ENCODE measurements around the gene SCAMP4.

SCAMP4 gene

GRCh38 chr19:1913781-1914577 lies 8.8 kb downstream of the SCAMP4 start:
- Histone ChIP-seq H3K79me2 (ENCODE audit: low read length) (peaks cover 65% of the 10 kb centered on the region), H3K4me2 (ENCODE audit: low read length) (no peak overlapping the region), H4K20me1 (ENCODE audit: insufficient read depth, low read length) (peaks cover 60% of the 10 kb centered on the region)

GRCh38 chr19:1914826-1915341 lies 9.7 kb downstream of the SCAMP4 start:
- no peaks in the 10 kb centered on the region for H3K27me3 ChIP-seq (ENCODE audit: low read depth, low read length)

More at GRCh38 chr19:1913781-1914577, 8.8 kb downstream of the SCAMP4 start:
- Histone ChIP-seq H3K9ac (ENCODE audit: low read length) (no peak overlapping the region), H3K36me3 (replicated peaks; ENCODE audit: low read depth, low read length) (peaks cover 57% of the 10 kb centered on the region), H2AFZ (ENCODE audit: low read depth, low read length) (no peak overlapping the region), H3K9me3 (ENCODE audit: insufficient read depth, low read length) (no peaks in the 10 kb centered on the region), H3K27me3 (ENCODE audit: low read depth, low read length) (no peaks in the 10 kb centered on the region), H3K4me1 (ENCODE audit: low read length) (no peaks in the 10 kb centered on the region), H3K27ac (ENCODE audit: low read length) (no peak overlapping the region), H3K4me3 (ENCODE audit: low read length) (no peak overlapping the region)
- TF ChIP-seq CTCF (IDR thresholded peaks at IDR 0.05; ENCODE audit: low read depth, low read length) (no peak), EZH2phosphoT487 (IDR thresholded peaks at IDR 0.05; ENCODE audit: low read depth) (no peak)

GRCh38 chr19:1917146-1917545 lies 11.9 kb downstream of the SCAMP4 start:
- Histone ChIP-seq H3K9me3 (ENCODE audit: insufficient read depth, low read length) (no peaks in the 10 kb centered on the region), H4K20me1 (ENCODE audit: insufficient read depth, low read length) (peaks cover 36% of the 10 kb centered on the region), H3K27me3 (ENCODE audit: low read depth, low read length) (no peaks in the 10 kb centered on the region), H2AFZ (ENCODE audit: low read depth, low read length) (no peak overlapping the region), H3K36me3 (replicated peaks; ENCODE audit: low read depth, low read length) (peaks cover 61% of the 10 kb centered on the region), H3K4me1 (ENCODE audit: low read length) (peaks cover 23% of the 10 kb centered on the region), H3K4me2 (ENCODE audit: low read length) (no peak overlapping the region), H3K4me3 (ENCODE audit: low read length) (no peak overlapping the region), H3K9ac (ENCODE audit: low read length) (no peak overlapping the region), H3K79me2 (ENCODE audit: low read length) (peaks cover 33% of the 10 kb centered on the region), H3K27ac (ENCODE audit: low read length) (no peak overlapping the region)
- TF ChIP-seq CTCF (IDR thresholded peaks at IDR 0.05; ENCODE audit: low read depth, low read length) (no peak), EZH2phosphoT487 (IDR thresholded peaks at IDR 0.05; ENCODE audit: low read depth) (no peak)

More at GRCh38 chr19:1914826-1915341, 9.7 kb downstream of the SCAMP4 start:
- no peak overlapping the region for H2AFZ ChIP-seq (ENCODE audit: low read depth, low read length)
- H3K4me1 ChIP-seq (ENCODE audit: low read length): peaks cover under 1% of the 10 kb centered on the region; the same call in 1 of the 2 replicates
- no peak overlapping the region for H3K4me2 ChIP-seq (ENCODE audit: low read length)
- no peaks in the 10 kb centered on the region for H3K9me3 ChIP-seq (ENCODE audit: insufficient read depth, low read length)
- peaks cover 56% of the 10 kb centered on the region for H3K79me2 ChIP-seq (ENCODE audit: low read length)
- no peak for TF ChIP-seq EZH2phosphoT487 (IDR thresholded peaks at IDR 0.05; ENCODE audit: low read depth)
- no peak for TF ChIP-seq CTCF (IDR thresholded peaks at IDR 0.05; ENCODE audit: low read depth, low read length)
- H3K9ac ChIP-seq (ENCODE audit: low read length): no peak overlapping the region
- peaks cover 51% of the 10 kb centered on the region for H4K20me1 ChIP-seq (ENCODE audit: insufficient read depth, low read length)
- no peak overlapping the region for H3K4me3 ChIP-seq (ENCODE audit: low read length)
- H3K36me3 ChIP-seq (replicated peaks; ENCODE audit: low read depth, low read length): peaks cover 55% of the 10 kb centered on the region
- no peak overlapping the region for H3K27ac ChIP-seq (ENCODE audit: low read length)

GRCh38 chr19:1917926-1918325 lies 12.7 kb downstream of the SCAMP4 start:
- Histone ChIP-seq H3K27ac (ENCODE audit: low read length) (no peak overlapping the region), H3K79me2 (ENCODE audit: low read length) (peaks cover 29% of the 10 kb centered on the region), H3K9me3 (ENCODE audit: insufficient read depth, low read length) (no peaks in the 10 kb centered on the region), H3K27me3 (ENCODE audit: low read depth, low read length) (no peaks in the 10 kb centered on the region), H3K4me3 (ENCODE audit: low read length) (no peak overlapping the region), H4K20me1 (ENCODE audit: insufficient read depth, low read length) (peaks cover 28% of the 10 kb centered on the region), H3K36me3 (replicated peaks; ENCODE audit: low read depth, low read length) (peaks cover 59% of the 10 kb centered on the region), H2AFZ (ENCODE audit: low read depth, low read length) (no peak overlapping the region), H3K9ac (ENCODE audit: low read length) (no peak overlapping the region), H3K4me2 (ENCODE audit: low read length) (no peak overlapping the region), H3K4me1 (ENCODE audit: low read length) (peaks cover 31% of the 10 kb centered on the region)
- TF ChIP-seq EZH2phosphoT487 (IDR thresholded peaks at IDR 0.05; ENCODE audit: low read depth) (no peak), CTCF (IDR thresholded peaks at IDR 0.05; ENCODE audit: low read depth, low read length) (no peak)

Measured in OCI-LY3 (cell line).